ENCODE data around the gene SCFD2. TPM values are rescaled to one million over a fixed set of nuclear protein-coding genes. Genes with fewer than 3 reads are reported as not detected.

SCFD2 gene
- total and polyA plus RNA-seq, 2 donors (not counting 3 experiments of a cell fraction or from before 2014, with no cell fraction given): 12.3 to 22.8 TPM

- peaks cover 13% of the 10 kb centered on the region for H3K79me2 ChIP-seq (ENCODE audit: control insufficient read depth, insufficient read depth, low read length)
- dilution Hi-C loops (cut with MboI; ENCODE audit: extremely low pct_ligation_motif_present, low sequenced_read_pairs): no loop called here
- no peak overlapping the region for H3K27ac ChIP-seq (ENCODE audit: insufficient read depth, low read depth, low read length)
- peaks cover 16% of the 10 kb centered on the region for H3K4me1 ChIP-seq (ENCODE audit: control insufficient read depth, extremely low read depth, insufficient read depth, low read length)
- POLR2A ChIA-PET: no interaction called here
- H4K20me1 ChIP-seq (replicated peaks; ENCODE audit: control insufficient read depth, extremely low read depth, insufficient read depth, low read length): no peaks in the 10 kb centered on the region
- BruUV-seq (replicated peaks): no TSS peak
- no peak overlapping the region for H3K4me2 ChIP-seq (ENCODE audit: insufficient read depth, low read length)
- intact Hi-C loops (cut with micrococcal nuclease): loop anchor here (5.0 to 10.0 kb wide), 2 partner anchors 190 to 353 kb away; no protein-coding TSS in a partner anchor
- no peaks in the 10 kb centered on the region for H3K9me3 ChIP-seq (replicated peaks; ENCODE audit: control insufficient read depth, insufficient read depth, low read length)
- H3K4me3 ChIP-seq (replicated peaks in 1 of 3; ENCODE audit: insufficient read depth in 1 of 3, low read depth in 1 of 3, low read length in 3 of 3): no peak overlapping the region
- no peak overlapping the region for H2AFZ ChIP-seq (ENCODE audit: low read depth, low read length)
- no peak for FAIRE-seq
- H3K36me3 ChIP-seq (ENCODE audit: control insufficient read depth in 2 of 2, extremely low read depth in 1 of 2, insufficient read depth in 2 of 2, low read length in 2 of 2): no peaks in the 10 kb centered on the region
- DNase-seq (ENCODE audit: low read depth, low spot score): no peak
- H3K9me1 ChIP-seq (replicated peaks; ENCODE audit: control insufficient read depth, extremely low read depth, insufficient read depth, low read length): no peaks in the 10 kb centered on the region
- TF ChIP-seq GATA2 (IDR thresholded peaks at IDR 0.05; ENCODE audit: insufficient read depth, insufficient read length, low read depth, low read length): no peak
- no peak for TF ChIP-seq JUN (IDR thresholded peaks at IDR 0.05; ENCODE audit: borderline replicate concordance, insufficient read depth, insufficient read length, low read depth)
- TF ChIP-seq EZH2 (IDR thresholded peaks at IDR 0.05; ENCODE audit: borderline replicate concordance, low read depth, low read length, severe bottlenecking): no peak
- TF ChIP-seq POLR2AphosphoS5 (IDR thresholded peaks at IDR 0.05; ENCODE audit: insufficient read depth, low read depth, low read length): no peak
- TF ChIP-seq POLR2A (IDR thresholded peaks at IDR 0.05; ENCODE audit: low read depth, low read length): no peak
- TF ChIP-seq FOS (IDR thresholded peaks at IDR 0.05; ENCODE audit: borderline replicate concordance, insufficient read depth, low read length): no peak
- CTCF ChIA-PET: no interaction called here
- H3K27me3 ChIP-seq (ENCODE audit: control insufficient read depth in 2 of 2, insufficient read depth in 2 of 2, low read length in 2 of 2): peaks cover 19 to 24% of the 10 kb centered on the region in 2 experiments
- no peak overlapping the region for H3K9ac ChIP-seq (replicated peaks; ENCODE audit: extremely low read depth, insufficient read depth, low read length)
Measured at GRCh38 chr4:53367721-53368120, 1.9 kb upstream of the SCFD2 start.

GRCh38 chr4:53366301-53366716 lies 448 bp upstream of the SCFD2 start:
- DNase-seq (ENCODE audit: low read depth, low spot score) (no peak), FAIRE-seq (no peak)
- Histone ChIP-seq H3K4me2 (ENCODE audit: insufficient read depth, low read length) (peak overlapping the region; percentile 85), H3K4me1 (ENCODE audit: control insufficient read depth, extremely low read depth, insufficient read depth, low read length) (peaks cover 17% of the 10 kb centered on the region), H3K9me3 (replicated peaks; ENCODE audit: control insufficient read depth, insufficient read depth, low read length) (no peaks in the 10 kb centered on the region), H4K20me1 (replicated peaks; ENCODE audit: control insufficient read depth, extremely low read depth, insufficient read depth, low read length) (no peaks in the 10 kb centered on the region), H3K36me3 (ENCODE audit: control insufficient read depth in 2 of 2, extremely low read depth in 1 of 2, insufficient read depth in 2 of 2, low read length in 2 of 2) (no peaks in the 10 kb centered on the region), H3K27me3 (ENCODE audit: control insufficient read depth in 2 of 2, insufficient read depth in 2 of 2, low read length in 2 of 2) (peaks cover 15 to 19% of the 10 kb centered on the region in 2 experiments), H2AFZ (ENCODE audit: low read depth, low read length) (peak overlapping the region; percentile 64), H3K27ac (ENCODE audit: insufficient read depth, low read depth, low read length) (peak overlapping the region; percentile 7), H3K4me3 (replicated peaks in 1 of 3; ENCODE audit: insufficient read depth in 1 of 3, low read depth in 1 of 3, low read length in 3 of 3) (peak overlapping the region; percentile 14 to 97 (median 74)), H3K9me1 (replicated peaks; ENCODE audit: control insufficient read depth, extremely low read depth, insufficient read depth, low read length) (no peaks in the 10 kb centered on the region), H3K9ac (replicated peaks; ENCODE audit: extremely low read depth, insufficient read depth, low read length) (peak overlapping the region; percentile 7), H3K79me2 (ENCODE audit: control insufficient read depth, insufficient read depth, low read length) (peaks cover 19% of the 10 kb centered on the region)
- POLR2A ChIA-PET: interaction anchor here (1.3 kb wide), 1 partner anchor 45 kb away, joined by 5 read pairs; no protein-coding TSS in a partner anchor
- intact Hi-C loops (cut with micrococcal nuclease): loop anchor here (1.0 to 10.0 kb wide), 5 partner anchors 11 to 352 kb away; partner anchors contain the start of gene FIP1L1
- dilution Hi-C loops (cut with MboI; ENCODE audit: extremely low pct_ligation_motif_present, low sequenced_read_pairs): no loop called here
- peak; percentile 7 for TF ChIP-seq POLR2AphosphoS5 (IDR thresholded peaks at IDR 0.05; ENCODE audit: insufficient read depth, low read depth, low read length)
- TF ChIP-seq MAX (IDR thresholded peaks at IDR 0.05; ENCODE audit: insufficient read depth, insufficient read length): no peak
- TSS peak; percentile 95 for BruUV-seq (replicated peaks)
- CTCF ChIA-PET: interaction anchor here (0.6 to 1.6 kb wide), 3 partner anchors 169 to 868 kb away, joined by 3 to 5 read pairs (median 4); no protein-coding TSS in a partner anchor
